ENCODE data around the gene ZNF341. TPM values are rescaled to one million over a fixed set of nuclear protein-coding genes. Genes with fewer than 3 reads are reported as not detected.

Gene ZNF341
- total and polyA plus RNA-seq, 9 of the 15 experiments (the other 6 are each of a cell fraction or from before 2014, with no cell fraction given) = 0.08 to 2.6 (median 1.0) TPM

DNA sequence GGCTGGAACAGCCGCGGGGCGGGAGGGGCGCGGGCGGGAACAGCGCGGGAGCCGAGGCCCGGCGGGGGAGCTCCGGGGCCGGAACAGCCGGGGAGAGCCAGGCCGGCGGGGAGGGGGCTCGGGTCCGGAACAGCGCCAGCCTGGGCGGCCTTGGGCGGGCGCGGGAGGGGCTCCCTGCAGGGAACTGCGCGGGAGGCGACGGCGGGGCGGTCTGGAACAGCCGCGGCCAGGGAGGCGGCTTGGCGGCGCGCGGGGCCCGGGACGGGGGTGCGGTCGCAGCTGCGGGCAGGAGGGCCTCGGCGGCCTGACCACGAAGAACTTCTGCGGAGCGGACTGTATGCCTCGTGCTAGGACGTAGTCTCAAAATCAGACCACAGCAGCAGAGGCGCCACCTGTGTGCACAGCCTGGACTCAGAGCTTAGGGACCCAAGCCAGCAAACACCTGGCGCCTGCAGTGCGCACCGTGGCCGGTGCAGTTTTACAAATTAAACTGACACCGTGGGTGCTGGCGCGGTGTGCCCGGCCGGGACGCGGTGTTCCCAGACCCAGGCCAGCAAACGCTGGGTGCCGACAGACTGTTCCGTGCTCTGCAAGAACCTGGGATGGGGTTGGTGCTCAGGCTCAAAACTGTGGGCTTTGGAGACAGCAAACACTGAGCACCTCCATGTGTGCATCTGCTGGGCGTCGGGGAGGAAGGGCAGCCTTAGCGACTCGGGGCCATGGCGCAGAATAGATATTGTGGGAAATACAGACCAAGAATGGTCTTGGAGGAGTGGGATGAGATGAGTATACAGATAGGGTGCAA, 572 bp downstream of the ZNF341 start (continued):
- TF ChIP-seq, protein P1, sequence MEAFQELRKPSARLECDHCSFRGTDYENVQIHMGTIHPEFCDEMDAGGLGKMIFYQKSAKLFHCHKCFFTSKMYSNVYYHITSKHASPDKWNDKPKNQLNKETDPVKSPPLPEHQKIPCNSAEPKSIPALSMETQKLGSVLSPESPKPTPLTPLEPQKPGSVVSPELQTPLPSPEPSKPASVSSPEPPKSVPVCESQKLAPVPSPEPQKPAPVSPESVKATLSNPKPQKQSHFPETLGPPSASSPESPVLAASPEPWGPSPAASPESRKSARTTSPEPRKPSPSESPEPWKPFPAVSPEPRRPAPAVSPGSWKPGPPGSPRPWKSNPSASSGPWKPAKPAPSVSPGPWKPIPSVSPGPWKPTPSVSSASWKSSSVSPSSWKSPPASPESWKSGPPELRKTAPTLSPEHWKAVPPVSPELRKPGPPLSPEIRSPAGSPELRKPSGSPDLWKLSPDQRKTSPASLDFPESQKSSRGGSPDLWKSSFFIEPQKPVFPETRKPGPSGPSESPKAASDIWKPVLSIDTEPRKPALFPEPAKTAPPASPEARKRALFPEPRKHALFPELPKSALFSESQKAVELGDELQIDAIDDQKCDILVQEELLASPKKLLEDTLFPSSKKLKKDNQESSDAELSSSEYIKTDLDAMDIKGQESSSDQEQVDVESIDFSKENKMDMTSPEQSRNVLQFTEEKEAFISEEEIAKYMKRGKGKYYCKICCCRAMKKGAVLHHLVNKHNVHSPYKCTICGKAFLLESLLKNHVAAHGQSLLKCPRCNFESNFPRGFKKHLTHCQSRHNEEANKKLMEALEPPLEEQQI (IDR thresholded peaks at IDR 0.05) = no peak
- TF ChIP-seq SMARCA4 (IDR thresholded peaks at IDR 0.05) = no peak
- peak; percentile 49 for TF ChIP-seq TBP (optimal IDR thresholded peaks at IDR 0.05; ENCODE audit: low read depth, low read length)
- TF ChIP-seq CBX1 (IDR thresholded peaks at IDR 0.05; ENCODE audit: low read depth) = peak; percentile 78
- peak; percentile 86 to 99 for TF ChIP-seq MAZ (CRISPR knock-in tag; conservative IDR thresholded peaks at IDR 0.05 in 1 of 2, IDR thresholded peaks at IDR 0.05 in 1 of 2)
- TF ChIP-seq SREBF1 (IDR thresholded peaks at IDR 0.05; ENCODE audit: borderline replicate concordance, low read depth, low read length) = no peak
- TF ChIP-seq PHF20 (IDR thresholded peaks at IDR 0.05; ENCODE audit: partially characterized antibody) = no peak
- no peak for TF ChIP-seq ASH1L (IDR thresholded peaks at IDR 0.05; ENCODE audit: borderline replicate concordance, low read depth, partially characterized antibody)
- peak; percentile 54 for TF ChIP-seq SAP30 (IDR thresholded peaks at IDR 0.05; ENCODE audit: borderline replicate concordance, insufficient read depth, low read depth, low read length, poor library complexity, severe bottlenecking)
- TF ChIP-seq, protein P2, sequence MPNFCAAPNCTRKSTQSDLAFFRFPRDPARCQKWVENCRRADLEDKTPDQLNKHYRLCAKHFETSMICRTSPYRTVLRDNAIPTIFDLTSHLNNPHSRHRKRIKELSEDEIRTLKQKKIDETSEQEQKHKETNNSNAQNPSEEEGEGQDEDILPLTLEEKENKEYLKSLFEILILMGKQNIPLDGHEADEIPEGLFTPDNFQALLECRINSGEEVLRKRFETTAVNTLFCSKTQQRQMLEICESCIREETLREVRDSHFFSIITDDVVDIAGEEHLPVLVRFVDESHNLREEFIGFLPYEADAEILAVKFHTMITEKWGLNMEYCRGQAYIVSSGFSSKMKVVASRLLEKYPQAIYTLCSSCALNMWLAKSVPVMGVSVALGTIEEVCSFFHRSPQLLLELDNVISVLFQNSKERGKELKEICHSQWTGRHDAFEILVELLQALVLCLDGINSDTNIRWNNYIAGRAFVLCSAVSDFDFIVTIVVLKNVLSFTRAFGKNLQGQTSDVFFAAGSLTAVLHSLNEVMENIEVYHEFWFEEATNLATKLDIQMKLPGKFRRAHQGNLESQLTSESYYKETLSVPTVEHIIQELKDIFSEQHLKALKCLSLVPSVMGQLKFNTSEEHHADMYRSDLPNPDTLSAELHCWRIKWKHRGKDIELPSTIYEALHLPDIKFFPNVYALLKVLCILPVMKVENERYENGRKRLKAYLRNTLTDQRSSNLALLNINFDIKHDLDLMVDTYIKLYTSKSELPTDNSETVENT (CRISPR knock-in tag; IDR thresholded peaks at IDR 0.05) = 0 out of 2 replicates have a peak, but pooled peaks have one; percentile 69
- TF ChIP-seq CREM (IDR thresholded peaks at IDR 0.05; ENCODE audit: low read depth) = peak; percentile 54; the same call in 1 of the 2 replicates
- TF ChIP-seq ZNF121 (CRISPR knock-in tag; conservative IDR thresholded peaks at IDR 0.05) = no peak
- no peak; the same call in 1 of the 2 replicates for TF ChIP-seq CTBP1 (IDR thresholded peaks at IDR 0.05; ENCODE audit: borderline replicate concordance)
- TF ChIP-seq ZNF766 (CRISPR knock-in tag; conservative IDR thresholded peaks at IDR 0.05) = no peak; the same call in 1 of the 2 replicates
- TF ChIP-seq, protein P3, sequence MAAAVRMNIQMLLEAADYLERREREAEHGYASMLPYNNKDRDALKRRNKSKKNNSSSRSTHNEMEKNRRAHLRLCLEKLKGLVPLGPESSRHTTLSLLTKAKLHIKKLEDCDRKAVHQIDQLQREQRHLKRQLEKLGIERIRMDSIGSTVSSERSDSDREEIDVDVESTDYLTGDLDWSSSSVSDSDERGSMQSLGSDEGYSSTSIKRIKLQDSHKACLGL (CRISPR knock-in tag; IDR thresholded peaks at IDR 0.05; ENCODE audit: borderline replicate concordance, poor library complexity, severe bottlenecking) = no peak
- TF ChIP-seq, protein P4, sequence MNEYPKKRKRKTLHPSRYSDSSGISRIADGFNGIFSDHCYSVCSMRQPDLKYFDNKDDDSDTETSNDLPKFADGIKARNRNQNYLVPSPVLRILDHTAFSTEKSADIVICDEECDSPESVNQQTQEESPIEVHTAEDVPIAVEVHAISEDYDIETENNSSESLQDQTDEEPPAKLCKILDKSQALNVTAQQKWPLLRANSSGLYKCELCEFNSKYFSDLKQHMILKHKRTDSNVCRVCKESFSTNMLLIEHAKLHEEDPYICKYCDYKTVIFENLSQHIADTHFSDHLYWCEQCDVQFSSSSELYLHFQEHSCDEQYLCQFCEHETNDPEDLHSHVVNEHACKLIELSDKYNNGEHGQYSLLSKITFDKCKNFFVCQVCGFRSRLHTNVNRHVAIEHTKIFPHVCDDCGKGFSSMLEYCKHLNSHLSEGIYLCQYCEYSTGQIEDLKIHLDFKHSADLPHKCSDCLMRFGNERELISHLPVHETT (CRISPR knock-in tag; conservative IDR thresholded peaks at IDR 0.05 in 1 of 2, IDR thresholded peaks at IDR 0.05 in 1 of 2) = peak in 1 of 2 experiments; percentile 96; a peak in 2 of 4 replicates

Data from K562 (cell line).